ENCODE measurements around the gene CXorf66. TPM values are rescaled to one million over a fixed set of nuclear protein-coding genes. Genes with fewer than 3 reads are reported as not detected.

The CXorf66 gene
- total and polyA plus RNA-seq, 2 of the 8 experiments (the other 6 are each of a cell fraction or from before 2014, with no cell fraction given) = not detected

- no peaks in the 10 kb centered on the region for H3K23me2 ChIP-seq (ENCODE audit: low read depth, low read length)
- no peak overlapping the region for H4K91ac ChIP-seq (replicated peaks; ENCODE audit: insufficient read length, low read length)
- H3K4me1 ChIP-seq (replicated peaks in 1 of 4; ENCODE audit: control insufficient read depth in 3 of 4, insufficient read depth in 4 of 4, low read length in 3 of 4) = peaks cover 0 to 5% (median 0%) of the 10 kb centered on the region in 4 experiments; a peak in 1 of 7 replicates
- no peak overlapping the region for H2BK20ac ChIP-seq (ENCODE audit: low read length)
- peaks cover 0 to 12% of the 10 kb centered on the region in 2 experiments for H4K20me1 ChIP-seq (replicated peaks in 1 of 2; ENCODE audit: control insufficient read depth in 1 of 2, insufficient read depth in 2 of 2, low read length in 2 of 2)
- H4K8ac ChIP-seq (ENCODE audit: extremely low read depth, insufficient read depth, low read length) = no peak overlapping the region
- H2BK120ac ChIP-seq (replicated peaks; ENCODE audit: low read depth, low read length) = no peak overlapping the region
- ChIA-PET POLR2A (ENCODE audit: partially characterized antibody) (interaction anchor here (0.6 to 2.1 kb wide), 2 partner anchors 9 to 12 kb away, joined by 3 to 8 read pairs; partner anchors contain the start of gene ATP11C), CTCF (ENCODE audit: partially characterized antibody) (no interaction called here)
- WGBS, 2 experiments (ENCODE audit: extremely low coverage in 1 of 2, insufficient coverage in 1 of 2, insufficient read length in 1 of 2, insufficient replicate concordance in 2 of 2, low coverage in 1 of 2, low lambda C conversion rate in 2 of 2, missing lambda C conversion rate in 1 of 2) = 72% methylated on average over 5 of the region's 5 CpGs; no CpG with 5 or more reads in 1 of the 2 experiments
- no peak overlapping the region for H3K14ac ChIP-seq (ENCODE audit: insufficient read length)
- no peak overlapping the region for H2BK15ac ChIP-seq (ENCODE audit: low read length)
- H3K79me1 ChIP-seq (ENCODE audit: low read depth, low read length) = no peaks in the 10 kb centered on the region; the same call in 1 of the 2 replicates
- no peak overlapping the region for H2AK5ac ChIP-seq (ENCODE audit: low read depth, low read length)
- peaks cover 4 to 84% of the 10 kb centered on the region in 2 experiments; a peak in 2 of 4 replicates for H3K79me2 ChIP-seq (ENCODE audit: control insufficient read depth in 1 of 2, insufficient read depth in 2 of 2, low read length in 2 of 2)
- H4K5ac ChIP-seq (ENCODE audit: insufficient read length, low read depth, low read length) = no peak overlapping the region
- no peaks in the 10 kb centered on the region for H3K27me3 ChIP-seq (replicated peaks in 1 of 4; ENCODE audit: control insufficient read depth in 3 of 4, extremely low read depth in 1 of 4, insufficient read depth in 3 of 4, low read length in 3 of 4)
- H3K56ac ChIP-seq (replicated peaks; ENCODE audit: insufficient read length, low read depth, low read length) = no peak overlapping the region
- H3K9ac ChIP-seq (replicated peaks in 1 of 4; ENCODE audit: extremely low read depth in 1 of 4, low read depth in 3 of 4, low read length in 3 of 4) = no peak overlapping the region
- FAIRE-seq (no peak), DNase-seq (ENCODE audit: low read depth in 1 of 2, low spot score in 2 of 2) (no peak)
- H3K4ac ChIP-seq (replicated peaks; ENCODE audit: insufficient read length, low read depth, low read length) = no peak overlapping the region
- no peak overlapping the region for H3K27ac ChIP-seq (ENCODE audit: low read depth, low read length)
- no peak overlapping the region for H2BK12ac ChIP-seq (ENCODE audit: low read depth, low read length)
- no peak overlapping the region for H2AFZ ChIP-seq (ENCODE audit: low read length)
- no peak overlapping the region for H3K4me2 ChIP-seq (ENCODE audit: insufficient read depth in 1 of 2, low read depth in 2 of 2, low read length in 2 of 2)
- no peaks in the 10 kb centered on the region for H3K9me3 ChIP-seq (ENCODE audit: insufficient read depth in 2 of 2, low read depth in 1 of 2, low read length in 1 of 2)
- H3K36me3 ChIP-seq (ENCODE audit: control insufficient read depth in 2 of 4, insufficient read depth in 4 of 4, low read length in 3 of 4) = no peaks in the 10 kb centered on the region
- H3K4me3 ChIP-seq (ENCODE audit: extremely low read depth in 1 of 4, insufficient read depth in 2 of 4, low read depth in 3 of 4, low read length in 4 of 4) = no peak overlapping the region
- H3K18ac ChIP-seq (ENCODE audit: extremely low read depth, low read length) = no peak overlapping the region
- no peak overlapping the region for H3K23ac ChIP-seq (ENCODE audit: insufficient read length)
- no peak overlapping the region for H2BK5ac ChIP-seq (ENCODE audit: low read depth, low read length)
- TF ChIP-seq RNF2 (IDR thresholded peaks at IDR 0.05; ENCODE audit: borderline replicate concordance, low read depth, low read length, missing control alignments, poor library complexity, severe bottlenecking) (no peak), CBX5 (IDR thresholded peaks at IDR 0.05; ENCODE audit: low read depth, low read length) (no peak), KDM1A (IDR thresholded peaks at IDR 0.05; ENCODE audit: borderline replicate concordance, low read length) (no peak), TCF12 (IDR thresholded peaks at IDR 0.05; ENCODE audit: low read depth, low read length) (no peak), HDAC2 (IDR thresholded peaks at IDR 0.05; ENCODE audit: borderline replicate concordance in 1 of 2, low read depth in 2 of 2, low read length in 2 of 2) (no peak), YY1 (IDR thresholded peaks at IDR 0.05; ENCODE audit: low read depth, low read length) (no peak), POLR2AphosphoS5 (IDR thresholded peaks at IDR 0.05; ENCODE audit: low read depth, low read length) (no peak), CEBPB (IDR thresholded peaks at IDR 0.05; ENCODE audit: low read depth, low read length) (no peak), TAF7 (optimal IDR thresholded peaks at IDR 0.05; ENCODE audit: borderline replicate concordance, low read depth, low read length) (no peak), PHF8 (conservative IDR thresholded peaks at IDR 0.05; ENCODE audit: low read depth, low read length) (no peak), MAFK (IDR thresholded peaks at IDR 0.05; ENCODE audit: low read depth, low read length) (no peak), CBX8 (IDR thresholded peaks at IDR 0.05; ENCODE audit: borderline replicate concordance, low read depth, low read length) (no peak), CHD1 (IDR thresholded peaks at IDR 0.05; ENCODE audit: low read depth, low read length) (no peak)
Observed at GRCh38 chrX:139924069-139924695, 41.1 kb downstream of the CXorf66 start.

Measured in H1 (cell line).